Fibroblast of skin of abdomen (primary cell): Measurements from ENCODE around the gene NANS. TPM values are rescaled to one million over a fixed set of nuclear protein-coding genes. Genes with fewer than 3 reads are reported as not detected.
A peak's percentile ranks its signal among the peaks of the same experiment; 100 is the strongest.
"Not testable (repeated sequence)": the region's sequence is repeated elsewhere in the genome, so short reads cannot be mapped to it uniquely, and the experiment has no call there.

ENCODE experiments used
- DNase-seq: peaks from one replicate; pipeline ENCODE4 v3.0.0-alpha.2; 2013
- polyA plus RNA-seq, 2 experiments: library from polyadenylated mRNA; unstranded; fragments of 120-200 nt; gene quantifications; one replicate each; pipeline ENCODE4 v1.2.1, GENCODE V29; 2013; ENCODE audit not compliant: insufficient read length in 2 of 2

The NANS gene, protein sequence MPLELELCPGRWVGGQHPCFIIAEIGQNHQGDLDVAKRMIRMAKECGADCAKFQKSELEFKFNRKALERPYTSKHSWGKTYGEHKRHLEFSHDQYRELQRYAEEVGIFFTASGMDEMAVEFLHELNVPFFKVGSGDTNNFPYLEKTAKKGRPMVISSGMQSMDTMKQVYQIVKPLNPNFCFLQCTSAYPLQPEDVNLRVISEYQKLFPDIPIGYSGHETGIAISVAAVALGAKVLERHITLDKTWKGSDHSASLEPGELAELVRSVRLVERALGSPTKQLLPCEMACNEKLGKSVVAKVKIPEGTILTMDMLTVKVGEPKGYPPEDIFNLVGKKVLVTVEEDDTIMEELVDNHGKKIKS
- 68.2 TPM for polyA plus RNA-seq (2013, experiment 1 of 2; ENCODE audit: insufficient read length)
- 74.6 TPM for polyA plus RNA-seq (2013, experiment 2 of 2; ENCODE audit: insufficient read length)

DNA sequence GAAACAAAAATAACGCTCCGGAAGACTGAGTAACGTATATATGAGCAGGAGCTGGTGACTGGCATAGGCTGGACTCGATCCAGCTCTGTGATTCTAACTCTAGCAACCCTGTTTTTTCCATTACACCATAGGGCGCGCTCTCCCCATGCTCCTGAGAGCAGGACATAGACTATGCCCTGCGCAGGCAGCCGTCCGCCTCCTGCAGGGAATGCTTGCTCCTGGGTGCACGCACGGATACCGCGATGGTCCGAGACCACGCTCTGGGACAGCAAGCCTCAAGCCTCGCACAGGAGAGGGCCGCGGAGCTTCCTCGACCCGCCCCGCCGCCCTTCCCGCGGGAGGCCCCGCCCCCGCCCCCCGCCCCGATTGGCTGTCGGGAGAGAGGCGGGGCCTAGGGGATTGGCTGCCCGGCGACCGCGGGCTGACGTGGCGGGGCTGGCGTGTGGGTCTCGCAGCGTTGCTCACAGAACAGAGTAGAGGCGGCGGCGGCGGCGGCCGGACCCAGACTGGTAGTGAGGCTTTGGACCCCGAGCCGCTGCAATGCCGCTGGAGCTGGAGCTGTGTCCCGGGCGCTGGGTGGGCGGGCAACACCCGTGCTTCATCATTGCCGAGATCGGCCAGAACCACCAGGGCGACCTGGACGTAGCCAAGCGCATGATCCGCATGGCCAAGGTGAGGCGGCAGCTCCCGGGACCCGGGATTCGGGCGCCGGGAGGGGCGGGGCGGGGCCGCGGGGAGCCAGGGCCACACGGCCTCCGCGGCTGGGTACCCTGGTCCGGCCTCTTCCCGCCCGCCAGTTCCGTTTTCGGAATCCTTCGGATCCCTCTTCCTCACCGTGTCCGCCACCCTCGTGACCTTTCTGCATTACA lies at the start of gene NANS:
Gene NANS (plus strand): TSS at position 464 of the 869 bp plus-strand sequence. CDS start 77 bp downstream, at position 541.
- peak; percentile 93 for DNase-seq

DNA sequence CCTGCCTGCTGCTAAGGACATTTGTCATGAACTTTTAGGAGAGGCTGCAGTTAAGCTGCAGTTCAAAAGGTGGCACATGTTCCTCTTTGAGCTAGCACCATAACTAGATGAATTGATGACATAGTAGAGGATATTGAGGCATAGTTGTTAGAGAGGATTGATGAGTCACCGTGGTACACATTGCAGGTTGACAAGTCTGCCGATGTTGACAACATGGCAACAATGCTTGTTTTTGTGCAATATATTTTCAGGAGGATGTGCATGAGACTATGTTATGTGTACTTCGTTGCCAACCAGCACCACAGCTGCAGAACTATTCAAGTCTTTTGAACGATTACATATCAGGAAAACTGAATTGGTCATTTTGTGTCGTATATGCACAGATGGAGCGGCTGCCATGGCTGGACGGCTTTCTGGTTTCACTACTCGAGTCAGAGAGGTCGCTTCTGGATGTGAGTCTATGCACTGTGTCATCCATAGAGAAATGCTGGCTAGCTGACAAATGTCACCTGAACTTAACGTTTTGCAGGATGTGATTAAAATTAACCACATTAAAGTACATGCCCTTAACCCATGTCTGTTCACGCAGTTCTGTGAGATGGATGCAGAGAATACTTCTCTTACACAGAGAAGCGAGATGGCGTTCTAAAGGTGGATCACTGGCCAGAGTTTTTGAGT lies 49.1 kb upstream of the NANS start:
- DNase-seq, result no peak

DNA sequence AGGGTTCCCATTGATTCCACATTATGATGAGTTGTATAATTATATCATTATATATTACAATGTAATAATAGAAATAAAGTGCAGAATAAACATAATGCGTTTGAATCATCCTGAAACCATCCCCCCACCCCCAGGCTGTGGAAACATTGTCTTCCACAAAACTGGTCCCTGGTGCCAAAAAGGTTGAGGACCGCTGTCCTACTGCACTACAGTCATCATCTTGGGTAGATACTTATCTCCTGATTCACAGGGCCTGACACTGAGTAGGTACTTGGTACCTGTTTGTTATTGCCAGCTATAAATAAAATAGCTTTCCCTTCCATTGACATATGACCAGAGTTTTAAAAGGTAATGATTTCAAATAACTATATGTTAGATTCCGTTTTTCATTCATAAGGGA lies 47.8 kb upstream of the NANS start:
- no peak for DNase-seq

DNA sequence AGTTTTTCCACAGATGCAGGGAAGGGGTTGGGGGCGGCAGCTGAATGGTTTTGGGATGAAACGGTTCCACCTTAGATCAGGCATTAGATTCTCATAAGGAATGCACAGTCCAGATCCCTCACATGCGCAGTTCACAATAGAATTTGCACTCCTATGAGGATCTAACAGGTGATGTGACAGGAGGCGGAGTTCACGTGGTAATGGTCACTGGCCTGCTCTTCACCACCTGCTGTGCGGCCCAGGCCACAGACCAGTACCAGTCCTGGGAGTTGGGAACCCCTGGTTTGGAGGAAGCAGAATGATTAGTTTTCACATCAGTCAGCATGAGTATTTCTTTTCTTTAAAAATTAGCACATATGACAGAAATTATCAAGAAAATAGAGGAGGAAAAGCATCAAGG lies 47.1 kb upstream of the NANS start:
- no peak for DNase-seq

DNA sequence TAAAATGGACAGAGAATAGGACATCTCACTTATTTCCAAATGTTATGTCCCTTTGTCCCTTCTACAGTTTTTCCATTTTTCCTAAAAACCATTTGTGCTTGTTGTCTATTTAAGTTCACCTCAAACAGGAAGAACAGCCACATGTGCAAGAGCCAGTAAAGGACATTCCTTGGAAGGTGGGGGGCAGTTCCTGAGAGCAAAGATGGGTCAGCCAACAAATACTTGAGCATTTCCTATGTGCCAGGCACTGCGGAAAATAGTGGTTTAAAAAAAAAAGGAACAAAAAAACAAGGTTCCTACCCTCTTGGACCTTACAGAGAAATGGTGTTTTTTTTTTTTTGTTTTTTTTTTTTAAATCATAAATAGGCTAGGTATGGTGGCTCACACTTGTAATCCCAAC lies 46.6 kb upstream of the NANS start:
- DNase-seq, result no peak

DNA sequence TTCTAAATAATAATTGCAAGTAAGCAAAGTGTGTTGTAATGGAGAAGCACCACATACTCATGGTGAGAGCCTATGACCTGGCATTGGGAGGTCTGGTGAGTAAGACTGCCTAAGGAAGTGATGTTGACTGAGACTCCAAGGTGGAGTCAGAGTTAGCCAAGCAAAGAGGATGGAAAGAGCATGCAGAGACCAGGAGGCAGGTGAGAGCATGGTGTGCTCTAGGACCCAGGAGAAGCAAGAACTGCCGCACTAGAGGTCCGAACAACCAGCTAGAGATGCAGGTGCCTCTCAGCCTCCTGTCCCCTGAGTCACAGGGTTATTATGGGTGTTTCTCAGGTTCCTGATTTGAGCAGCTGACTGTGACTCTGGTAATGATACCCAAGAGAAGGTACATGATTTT lies 46.1 kb upstream of the NANS start:
- no peak for DNase-seq

DNA sequence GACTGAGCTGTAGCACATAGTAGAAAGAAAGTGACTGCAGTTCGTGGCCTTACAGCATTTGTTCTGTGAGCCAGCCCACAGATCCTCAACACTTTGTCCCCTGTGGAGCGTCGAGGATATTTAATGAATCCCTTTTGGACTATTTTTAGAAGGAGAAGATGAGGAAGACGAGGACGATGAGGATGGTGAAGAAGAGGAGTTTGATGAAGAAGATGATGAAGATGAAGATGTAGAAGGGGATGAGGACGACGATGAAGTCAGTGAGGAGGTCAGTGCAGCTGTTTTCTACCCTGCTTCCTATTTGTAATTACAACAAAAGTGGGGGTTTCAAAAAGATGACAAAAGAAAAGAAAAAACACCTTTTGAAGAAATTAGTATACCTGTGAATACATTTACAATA lies 45.4 kb upstream of the NANS start:
- DNase-seq, result no peak

DNA sequence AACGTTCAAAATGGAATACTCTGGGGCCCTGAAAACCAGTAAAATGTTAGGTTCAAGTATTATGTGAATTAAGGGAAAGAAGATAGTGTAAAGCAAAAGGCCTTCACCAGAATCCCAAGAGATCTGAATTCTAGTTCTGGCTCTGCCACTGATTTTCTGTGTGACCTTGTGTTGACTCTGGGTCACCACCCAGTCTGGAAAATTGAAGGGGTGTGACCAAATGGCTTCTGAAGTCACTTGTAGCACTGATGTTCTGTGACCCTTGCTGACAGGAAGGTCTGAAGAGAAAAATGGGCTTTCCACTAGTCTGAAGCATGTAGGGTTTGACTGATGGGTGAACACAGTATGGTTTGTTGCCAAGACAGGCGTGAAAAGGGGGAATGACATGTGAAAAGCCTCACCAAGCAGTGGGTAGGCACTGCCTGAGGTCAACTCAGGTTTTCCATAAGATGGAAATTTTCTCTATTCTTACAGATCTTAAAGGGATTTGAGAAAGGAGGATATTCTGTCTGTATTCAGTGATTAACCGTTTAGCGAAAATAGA lies 40.3 kb upstream of the NANS start:
- no peak for DNase-seq

DNA sequence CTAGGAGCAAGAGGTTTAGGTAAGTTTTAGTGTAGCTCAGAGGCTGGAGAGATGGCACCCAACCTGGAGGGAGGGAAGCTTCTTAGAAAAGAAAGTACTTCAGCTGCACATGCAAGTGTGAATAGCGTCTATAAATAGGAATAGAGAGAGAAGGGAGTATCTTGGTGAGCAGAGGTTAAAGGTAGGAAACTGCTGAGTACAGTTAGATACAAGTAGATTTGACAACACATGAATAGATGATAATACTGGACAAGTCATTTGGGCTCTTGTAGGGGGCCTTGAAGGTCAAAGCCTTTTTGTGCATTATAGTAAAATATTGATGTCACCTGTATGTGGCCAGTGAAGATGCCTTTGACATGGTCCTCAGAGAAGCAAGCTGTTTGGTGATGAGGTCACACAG lies 39.2 kb upstream of the NANS start:
- no peak for DNase-seq

DNA sequence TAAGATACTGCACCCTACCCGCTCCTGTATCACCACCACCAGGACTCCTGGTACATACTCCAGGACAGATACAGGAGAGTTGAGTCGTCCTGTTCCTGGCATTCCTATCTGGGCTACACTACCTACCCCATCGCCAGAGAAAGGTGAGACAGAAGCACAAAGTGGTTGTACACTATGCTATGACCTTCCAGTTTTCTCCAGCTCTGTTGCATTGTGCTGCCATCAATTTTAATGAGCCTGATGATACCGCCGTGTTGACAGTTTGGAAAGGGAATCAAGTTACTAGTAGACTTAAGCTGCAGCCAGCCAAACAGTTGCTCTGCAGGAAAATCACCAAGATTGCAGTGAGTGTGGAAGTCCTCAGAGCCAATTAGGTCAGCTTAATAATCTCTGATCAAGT lies 38.2 kb upstream of the NANS start:
- DNase-seq, result no peak

DNA sequence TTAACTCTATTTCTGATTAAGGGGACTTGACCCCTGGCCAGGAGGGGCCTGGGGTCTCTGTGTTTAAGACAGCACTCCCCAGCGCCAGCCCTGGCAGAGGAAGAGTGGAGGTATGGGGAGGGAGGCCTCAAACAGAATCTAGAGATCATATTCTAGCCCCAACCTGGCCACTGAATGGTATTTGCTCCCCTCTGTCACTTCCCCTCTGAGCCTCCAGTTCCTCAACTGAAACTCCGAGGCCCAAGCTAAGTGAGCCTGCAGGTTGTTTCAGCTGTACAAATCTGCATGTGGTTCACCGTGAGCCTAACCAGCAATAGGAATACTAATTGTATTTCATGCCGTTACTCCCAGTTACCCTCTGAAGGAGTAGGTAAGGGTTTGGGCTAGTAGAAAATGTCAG lies 37.4 kb upstream of the NANS start:
- no peak for DNase-seq

DNA sequence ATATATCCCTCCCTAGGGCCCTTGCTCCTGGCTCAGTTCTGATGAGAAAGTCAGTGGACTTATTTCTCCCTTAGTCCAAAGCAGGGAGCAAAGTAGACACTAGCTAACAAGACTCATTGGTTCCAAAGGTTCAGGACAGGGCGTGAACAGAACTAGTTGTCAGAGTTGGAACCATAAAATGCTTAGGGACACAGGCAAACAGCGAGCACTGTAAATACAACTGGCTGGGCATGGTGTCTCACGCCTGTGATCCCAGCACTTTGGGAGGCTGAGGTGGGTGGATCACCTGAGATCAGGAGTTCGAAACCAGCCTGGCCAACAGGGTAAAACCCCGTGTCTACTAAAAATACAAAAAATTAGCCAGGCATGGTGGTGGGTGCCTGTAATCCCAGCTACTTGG lies 36.7 kb upstream of the NANS start:
- not testable (repeated sequence) for DNase-seq

DNA sequence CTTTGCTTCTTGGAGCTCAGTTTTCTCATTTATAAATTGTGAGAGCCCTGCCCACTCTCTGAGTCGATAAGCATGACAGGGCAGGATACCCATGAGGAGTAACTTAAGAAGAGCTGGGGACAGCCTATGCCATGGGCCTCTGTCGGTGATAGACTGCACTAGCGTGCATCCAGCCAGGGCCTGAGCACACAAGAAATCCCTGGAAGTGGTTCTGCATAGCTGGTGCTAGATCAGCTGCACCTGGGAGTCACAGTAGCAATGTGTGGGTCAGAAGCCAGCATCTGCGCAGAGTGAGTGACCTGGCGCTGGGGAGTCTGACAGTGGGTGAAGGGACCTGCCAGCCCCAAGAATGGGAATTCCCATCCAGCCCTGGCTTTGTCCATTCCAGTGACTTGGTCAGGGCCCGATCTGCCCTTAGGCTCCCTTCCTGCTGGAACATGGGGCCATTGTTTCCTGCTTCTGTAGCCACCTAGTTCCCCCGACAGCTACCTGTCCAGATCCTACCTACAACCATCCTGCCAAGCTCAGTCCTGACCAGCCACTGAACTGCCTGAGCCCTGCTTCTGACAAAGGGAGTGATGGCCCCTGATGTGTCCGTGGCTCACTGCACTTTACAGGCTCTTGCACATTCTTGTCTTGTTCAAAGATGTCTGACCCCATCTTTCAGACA lies 35.9 kb upstream of the NANS start:
- DNase-seq, result no peak

DNA sequence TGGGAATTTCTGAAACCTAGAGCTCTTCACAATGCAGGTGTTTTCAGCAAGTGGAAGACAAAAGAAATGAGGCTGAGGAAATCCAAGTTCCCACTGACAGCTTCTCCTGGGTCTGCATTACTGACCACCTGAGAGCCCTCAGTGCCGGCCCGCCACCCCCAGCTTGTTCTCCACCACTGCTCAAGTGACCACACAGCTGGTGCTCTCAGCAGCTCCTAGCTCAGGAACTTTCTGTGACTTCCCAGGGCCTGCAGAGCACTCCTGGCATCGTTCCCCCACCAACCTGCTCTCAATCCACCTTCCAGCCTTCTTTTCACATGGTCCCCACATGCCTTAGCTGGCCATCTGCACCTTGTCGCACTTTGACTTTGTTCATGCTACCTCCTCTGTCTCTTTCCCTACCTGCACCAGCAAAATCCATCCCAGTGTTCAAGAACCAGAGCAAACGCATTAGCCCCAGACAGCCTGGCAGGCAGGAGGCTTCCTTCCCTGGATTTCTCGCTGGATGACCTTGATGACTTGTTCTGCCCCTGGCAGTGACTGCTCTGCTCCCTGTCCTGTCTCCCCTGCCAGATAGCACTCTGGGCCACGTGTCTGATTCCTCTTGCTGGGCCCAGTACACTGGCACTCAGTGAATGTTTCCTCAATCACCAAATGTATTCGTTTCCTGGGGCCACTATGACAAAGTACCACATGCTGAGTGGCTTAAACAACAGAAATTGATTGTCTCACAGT lies 35.1 kb upstream of the NANS start:
- DNase-seq, result no peak

DNA sequence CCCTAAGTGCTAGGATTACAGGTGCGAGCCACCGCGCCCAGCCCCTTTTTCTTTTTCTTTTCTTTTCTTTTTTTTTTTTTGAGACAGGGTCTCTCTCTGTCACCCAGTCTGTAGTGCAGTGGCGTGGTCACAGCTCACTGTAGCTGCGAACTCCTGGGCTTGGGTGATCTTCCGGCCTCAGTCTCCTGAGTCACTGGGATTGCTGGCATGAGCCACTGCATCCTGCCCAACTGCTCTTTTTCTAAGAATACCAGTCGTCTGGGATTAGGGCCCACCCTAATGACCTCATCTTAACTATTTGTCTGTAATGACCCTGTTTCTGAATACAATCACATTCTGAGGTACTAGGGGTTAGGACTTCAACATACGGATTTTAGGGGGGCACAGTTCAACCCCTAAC lies 34.1 kb upstream of the NANS start:
- no peak for DNase-seq

DNA sequence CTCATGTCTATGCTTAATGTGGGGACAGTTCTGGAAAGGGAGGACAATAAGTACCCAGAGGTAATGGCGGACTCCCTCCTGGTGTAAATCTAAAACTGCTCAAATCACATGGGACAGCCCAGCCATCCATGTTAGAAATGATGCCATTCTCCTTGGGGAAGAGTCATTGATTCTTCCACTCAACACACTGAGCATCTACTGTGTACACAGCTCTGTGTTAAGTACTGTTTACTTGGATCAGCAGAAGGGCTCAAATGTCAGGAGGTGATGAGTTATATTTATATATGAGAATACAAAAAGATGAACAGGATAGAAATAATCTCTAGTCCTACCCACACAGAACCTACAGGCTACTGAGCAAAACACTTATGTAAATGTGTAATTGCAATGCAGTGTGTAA lies 31.8 kb upstream of the NANS start:
- DNase-seq, result no peak

DNA sequence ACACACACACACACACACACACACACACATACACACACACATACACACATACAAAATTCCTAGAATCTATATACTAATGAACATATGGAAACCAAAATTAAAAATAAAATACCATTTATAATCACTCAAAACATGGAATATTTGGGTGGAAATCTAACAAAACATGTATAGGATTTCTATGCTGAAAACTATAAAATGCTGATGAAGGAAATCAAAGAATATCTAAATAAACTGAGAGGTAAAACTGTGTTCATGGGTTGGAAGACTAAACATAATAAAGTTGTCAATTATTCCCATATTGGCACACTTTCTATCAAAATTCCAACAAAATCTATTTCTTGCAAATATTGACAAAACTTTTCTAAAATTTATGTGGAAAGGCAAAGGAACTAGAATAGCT lies 25.4 kb upstream of the NANS start:
- DNase-seq, result no peak

DNA sequence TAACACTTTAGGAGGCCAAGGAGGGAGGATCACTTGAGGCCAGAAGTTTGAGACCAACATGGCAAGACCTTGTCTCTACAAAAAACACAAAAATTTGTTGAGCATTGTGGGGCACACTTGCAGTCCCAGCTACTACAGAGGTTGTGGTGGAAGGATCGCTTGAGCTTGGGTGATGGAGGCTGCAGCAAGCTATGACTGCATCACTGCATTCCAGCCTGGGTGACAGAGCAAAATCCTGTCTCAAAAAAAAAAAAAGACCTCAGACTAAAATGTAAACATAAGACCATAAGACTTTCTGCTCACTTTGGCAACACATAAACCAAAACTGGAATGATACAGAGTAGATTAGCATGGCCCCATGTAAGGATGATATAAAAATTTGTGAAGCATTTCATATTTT lies 24.6 kb upstream of the NANS start:
- DNase-seq, result peak; percentile 51

DNA sequence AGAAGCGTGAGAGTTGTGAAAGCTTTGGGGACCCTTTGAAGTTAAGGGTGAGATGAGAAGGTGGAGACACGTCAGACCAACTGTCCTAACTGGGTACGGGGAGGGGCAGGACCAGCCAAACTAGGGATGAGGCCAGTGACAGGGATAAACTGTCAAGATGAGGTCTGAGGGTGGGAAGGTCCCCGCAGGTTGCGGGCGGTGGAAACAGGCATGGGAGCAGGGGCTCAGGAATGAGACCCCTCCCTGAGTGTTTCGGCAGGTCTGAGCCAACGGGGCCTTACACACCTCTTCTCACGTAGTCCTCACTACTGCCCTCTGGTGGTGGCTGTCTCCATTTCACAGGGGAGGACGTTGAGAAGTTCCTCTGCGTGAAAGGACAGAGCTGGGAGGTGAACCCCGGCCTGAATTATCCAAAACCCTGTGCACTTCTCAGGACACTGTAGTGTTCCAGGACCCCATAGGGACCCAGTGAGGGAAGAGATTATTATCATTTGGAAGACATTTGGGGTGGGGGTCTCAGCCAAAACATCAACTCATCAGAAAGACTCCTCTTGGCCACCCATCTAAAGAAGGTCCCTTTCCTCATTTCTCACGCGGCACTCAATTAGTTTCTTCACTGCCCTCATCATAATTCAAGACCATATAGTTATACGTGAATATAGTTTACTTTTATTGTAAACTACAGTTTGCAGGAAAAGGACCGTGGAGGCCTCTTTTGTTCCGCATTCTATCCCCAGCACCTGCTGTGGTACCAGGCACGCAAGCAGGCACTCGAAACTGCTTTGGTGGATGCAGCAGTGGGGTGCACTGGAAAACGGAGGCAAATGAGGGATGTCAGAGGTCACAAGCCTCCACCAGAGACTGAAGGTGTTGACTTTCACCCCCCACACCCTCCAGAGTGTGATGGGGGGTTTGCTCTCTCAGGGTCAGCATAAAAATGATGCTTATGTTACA lies 21.7 kb upstream of the NANS start:
- peak; percentile 59 for DNase-seq

DNA sequence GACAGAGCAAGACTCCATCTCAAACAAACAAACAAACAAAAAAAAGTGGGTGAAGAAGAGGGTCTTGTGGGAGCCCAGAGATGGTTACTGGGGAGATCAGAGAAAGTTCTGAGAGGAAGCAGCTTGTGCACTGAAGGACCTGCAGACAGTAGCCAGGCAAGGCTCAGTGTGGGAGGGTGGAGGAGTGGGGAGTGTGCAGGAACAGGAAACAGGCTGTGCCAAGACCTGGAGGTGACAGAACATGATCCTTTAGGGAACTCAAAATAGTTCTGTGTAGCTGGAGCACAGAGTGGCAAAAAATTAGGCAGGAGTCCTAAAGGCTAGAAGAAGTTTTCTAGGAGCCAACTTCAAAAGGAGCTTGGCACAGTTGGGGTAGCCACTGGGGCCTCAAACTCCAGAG lies 19.2 kb upstream of the NANS start:
- DNase-seq, result no peak
